Spleen (tissue), 11 donors: ENCODE measurements around the gene RNASE13. TPM values are rescaled to one million over a fixed set of nuclear protein-coding genes. Genes with fewer than 3 reads are reported as not detected.

Source experiments
- DNase-seq: peaks from one replicate; pipeline ENCODE4 v3.0.0-alpha.2; 2020
- H3K27ac ChIP-seq, 8 donors: fragments of 200-600 bp; sonication (generic) in 7 of 8; 1 replicate in 4 of 8; 2 replicates in 4 of 8; pipeline versions ENCODE4 v1.5.0 to v1.8.0; 2016 to 2021; ENCODE audit warnings: inconsistent platforms in 4 of 8, mild to moderate bottlenecking in 4 of 8, moderate library complexity in 1 of 8
- H3K27me3 ChIP-seq, 7 donors: fragments of 200-600 bp; sonication (generic) in 6 of 7; replicated peaks in 1 of 7; 1 replicate in 4 of 7; 2 replicates in 3 of 7; pipeline versions ENCODE4 v1.5.0 to v1.8.0; 2016 to 2021; ENCODE audit warnings: inconsistent platforms in 3 of 7, mild to moderate bottlenecking in 1 of 7
- H3K36me3 ChIP-seq, 6 donors: fragments of 200-600 bp; sonication (generic) in 5 of 6; 1 replicate in 4 of 6; 2 replicates in 2 of 6; pipeline versions ENCODE4 v1.5.0 to v1.8.0; 2016 to 2021; ENCODE audit warnings: inconsistent platforms in 2 of 6
- H3K4me1 ChIP-seq, 6 donors: fragments of 200-600 bp; sonication (generic) in 5 of 6; 1 replicate in 3 of 6; 2 replicates in 3 of 6; pipeline versions ENCODE4 v1.5.0 to v1.8.0; 2016 to 2021; ENCODE audit warnings: inconsistent platforms in 3 of 6
- H3K4me3 ChIP-seq, 8 donors: fragments of 200-600 bp; sonication (generic) in 7 of 8; 1 replicate in 4 of 8; 2 replicates in 4 of 8; pipeline versions ENCODE4 v1.5.0 to v1.8.0; 2016 to 2021; ENCODE audit warnings: inconsistent platforms in 4 of 8, mild to moderate bottlenecking in 4 of 8, moderate library complexity in 2 of 8
- H3K9me3 ChIP-seq, 8 donors: fragments of 200-600 bp; sonication (generic) in 7 of 8; 1 replicate in 4 of 8; 2 replicates in 4 of 8; pipeline versions ENCODE4 v1.5.0 to v1.8.0; 2016 to 2021; ENCODE audit warnings: inconsistent platforms in 4 of 8
- CTCF ChIP-seq, 11 experiments: fragments of 200-600 bp in 7 of 11; fragments of 450-650 bp in 4 of 11; sonication (generic) in 4 of 11; IDR thresholded peaks in 8 of 11; conservative IDR thresholded peaks in 3 of 11; 1 replicate in 7 of 11; 2 replicates in 4 of 11; pipeline versions ENCODE4 v1.4.0 to v1.8.0; 2016 to 2021; ENCODE audit warnings: antibody characterized with exemption in 11 of 11, inconsistent platforms in 4 of 11, mild to moderate bottlenecking in 1 of 11
- POLR2A ChIP-seq, 3 donors: fragments of 450-650 bp; IDR thresholded peaks; one replicate each; pipeline ENCODE4 v1.5.1; 2017; ENCODE audit warnings: antibody characterized with exemption in 3 of 3, mild to moderate bottlenecking in 1 of 3
- POLR2AphosphoS5 ChIP-seq, 3 donors: sonication (generic); formaldehyde crosslinking; IDR thresholded peaks; one replicate each; pipeline ENCODE4 v1.5.1; 2017; ENCODE audit warnings: antibody characterized with exemption in 3 of 3
- WGBS, 5 donors: extraction: QIAGEN DNeasy Blood & Tissue Kit in 3 of 5; methylation state at CpG; one replicate each; pipeline versions ENCODE4 v1.1.5 to v1.1.7; 2013 to 2018; 5-methylcytosine and 5-hydroxymethylcytosine counted together
- intact Hi-C: fragments of 100-400 bp; cut with DNase I; formaldehyde crosslinking; loops from one replicate; pipeline ENCODE4 v1.15.0; 2023; ENCODE audit warnings: low total_unique reads
- polyA plus RNA-seq, 3 donors: library from polyadenylated mRNA; stranded (reverse); fragments of 200-250 nt; gene quantifications; one replicate each; pipeline ENCODE4 v1.2.1, GENCODE V29; 2013
- total RNA-seq, 7 donors: library from RNA; depleted of rRNA in 3 of 7; stranded (reverse); fragments of >200 nt in 3 of 7; fragmentation: NEBNext Ultra II Directional in 4 of 7; extraction: Animal tissue kit (Norgen Biotek cat#: 25700) in 4 of 7; gene quantifications; one replicate each; pipeline versions ENCODE4 v1.1.0 to v1.2.1, GENCODE V29; 2016 to 2021
- donor health status: healthy with polysubstance abuse.
- donor health status: DM: no; HTN: no; CAD: no; lungs with moderate emphysema.
- donor health status: DM: no; HTN: no; CAD: no.
- donor health status: Bipolar disorder and iron deficiency.
- donor health status: healthy.
- donor health status: DM: no; HTN: no; CAD: no.
- donor health status: DM: yes; HTN: yes; CAD: no.

RNASE13 gene
- total and polyA plus RNA-seq, 10 donors = 0.30 TPM; not detected in 9

- Histone ChIP-seq H3K27ac (peak overlapping the region; percentile 66 to 93 (median 85)), H3K4me1 (peaks cover 8 to 77% (median 48%) of the 10 kb centered on the region in 6 donors), H3K27me3 (peaks cover 0 to 31% (median 0%) of the 10 kb centered on the region in 7 donors), H3K4me3 (peak overlapping the region; percentile 76 to 90 (median 80)), H3K9me3 (no peaks in the 10 kb centered on the region), H3K36me3 (peaks cover 0 to 33% (median 13%) of the 10 kb centered on the region in 6 donors)
- DNase-seq = no peak
- 20 to 27% (median 22%) methylated on average over 16 to 17 of the region's 17 CpGs for WGBS, 5 donors
- intact Hi-C loops = no loop called here
- TF ChIP-seq POLR2A (IDR thresholded peaks at IDR 0.05) (no peak), POLR2AphosphoS5 (IDR thresholded peaks at IDR 0.05) (peak in 1 of 3 donors; percentile 37), CTCF (IDR thresholded peaks at IDR 0.05 in 8 of 11, conservative IDR thresholded peaks at IDR 0.05 in 3 of 11) (no peak)
Measured at GRCh38 chr14:21023817-21024584, 10.6 kb downstream of the RNASE13 start.

GRCh38 chr14:21023174-21023573 lies 11.4 kb downstream of the RNASE13 start:
- peak overlapping the region in 7 of 8 donors; percentile 66 to 93 (median 86) for H3K27ac ChIP-seq
- peaks cover 0 to 31% (median 0%) of the 10 kb centered on the region in 7 donors for H3K27me3 ChIP-seq
- no peak for DNase-seq
- TF ChIP-seq POLR2A (IDR thresholded peaks at IDR 0.05) = no peak
- TF ChIP-seq POLR2AphosphoS5 (IDR thresholded peaks at IDR 0.05) = peak in 2 of 3 donors; percentile 57 to 77
- 40 to 60% (median 45%) methylated on average over 7 of the region's 7 CpGs for WGBS, 5 donors
- H3K4me1 ChIP-seq = peaks cover 11 to 85% (median 55%) of the 10 kb centered on the region in 6 donors
- H3K4me3 ChIP-seq = peak overlapping the region in 6 of 8 donors; percentile 6 to 90 (median 78)
- H3K9me3 ChIP-seq = no peaks in the 10 kb centered on the region
- peaks cover 0 to 41% (median 17%) of the 10 kb centered on the region in 6 donors for H3K36me3 ChIP-seq
- intact Hi-C loops = no loop called here

- peaks cover 0 to 31% (median 0%) of the 10 kb centered on the region in 7 donors for H3K27me3 ChIP-seq
- TF ChIP-seq CTCF (IDR thresholded peaks at IDR 0.05 in 8 of 11, conservative IDR thresholded peaks at IDR 0.05 in 3 of 11) (no peak), POLR2A (IDR thresholded peaks at IDR 0.05) (no peak), POLR2AphosphoS5 (IDR thresholded peaks at IDR 0.05) (no peak)
- peaks cover 0 to 46% (median 19%) of the 10 kb centered on the region in 6 donors for H3K36me3 ChIP-seq
- intact Hi-C loops = no loop called here
- peaks cover 13 to 90% (median 59%) of the 10 kb centered on the region in 6 donors for H3K4me1 ChIP-seq
- no peak for DNase-seq
- peak overlapping the region in 6 of 8 donors; percentile 81 to 93 (median 87) for H3K27ac ChIP-seq
- peak overlapping the region in 4 of 8 donors; percentile 78 to 90 (median 80) for H3K4me3 ChIP-seq
- WGBS, 5 donors = 69 to 82% (median 77%) methylated on average over 5 of the region's 5 CpGs
- H3K9me3 ChIP-seq = no peaks in the 10 kb centered on the region
Measured at GRCh38 chr14:21022686-21023085, 11.9 kb downstream of the RNASE13 start.

- peaks cover 0 to 61% (median 25%) of the 10 kb centered on the region in 6 donors for H3K36me3 ChIP-seq
- peaks cover 0 to 31% (median 0%) of the 10 kb centered on the region in 7 donors for H3K27me3 ChIP-seq
- H3K4me3 ChIP-seq = no peak overlapping the region
- peak overlapping the region in 6 of 8 donors; percentile 3 to 93 (median 73) for H3K27ac ChIP-seq
- no peaks in the 10 kb centered on the region for H3K9me3 ChIP-seq
- H3K4me1 ChIP-seq = peaks cover 13 to 97% (median 66%) of the 10 kb centered on the region in 6 donors
- 84 to 93% (median 88%) methylated on average over 5 of the region's 5 CpGs for WGBS, 5 donors
- intact Hi-C loops = no loop called here
- TF ChIP-seq POLR2A (IDR thresholded peaks at IDR 0.05) = no peak
- no peak for TF ChIP-seq CTCF (IDR thresholded peaks at IDR 0.05 in 8 of 11, conservative IDR thresholded peaks at IDR 0.05 in 3 of 11)
- no peak for TF ChIP-seq POLR2AphosphoS5 (IDR thresholded peaks at IDR 0.05)
- DNase-seq = no peak
Measured at GRCh38 chr14:21020977-21021545, 13.5 kb downstream of the RNASE13 start.
